ENCODE data around the gene MRPS34. TPM values are rescaled to one million over a fixed set of nuclear protein-coding genes. Genes with fewer than 3 reads are reported as not detected.

The MRPS34 gene
- total RNA-seq, 2 donors from 2014 or later, result 37.3 to 45.8 TPM

DNA sequence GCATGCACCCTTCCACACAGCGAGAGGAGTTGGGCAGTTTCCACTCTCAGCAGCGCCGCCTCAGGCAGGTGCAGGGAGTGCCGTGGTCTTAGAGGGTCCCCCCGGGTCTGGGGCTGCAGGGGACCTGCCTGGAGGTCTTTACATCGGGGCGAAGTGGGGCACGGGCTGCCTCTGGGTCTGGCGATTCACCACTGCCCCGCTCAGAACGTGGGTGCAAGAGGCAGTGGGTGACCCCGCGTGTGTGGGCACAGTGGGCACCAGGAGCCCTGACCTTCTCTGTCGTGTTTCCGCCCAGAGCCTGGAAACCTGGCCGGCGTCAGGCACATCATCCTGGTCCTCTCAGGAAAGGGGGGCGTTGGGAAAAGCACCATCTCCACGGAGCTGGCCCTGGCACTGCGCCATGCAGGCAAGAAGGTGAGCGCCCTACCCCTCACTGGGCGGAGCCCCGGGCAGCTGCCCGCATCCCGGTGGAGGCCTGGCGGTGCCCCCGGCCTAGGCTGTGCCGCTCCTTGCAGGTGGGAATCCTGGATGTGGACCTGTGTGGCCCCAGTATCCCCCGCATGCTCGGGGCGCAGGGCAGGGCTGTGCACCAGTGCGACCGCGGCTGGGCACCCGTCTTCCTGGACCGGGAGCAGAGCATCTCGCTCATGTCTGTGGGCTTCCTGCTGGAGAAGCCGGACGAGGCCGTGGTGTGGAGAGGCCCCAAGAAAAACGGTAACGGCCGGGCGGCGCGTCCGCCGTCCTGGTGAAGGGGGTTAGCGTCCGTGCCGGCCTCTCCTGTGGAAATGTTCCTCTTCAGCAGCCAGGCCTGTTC is 13.5 kb upstream of the MRPS34 start:
- no peak for DNase-seq (ENCODE audit: low spot score)
- intact Hi-C loops (cut with DNase I), result no loop called here

DNA sequence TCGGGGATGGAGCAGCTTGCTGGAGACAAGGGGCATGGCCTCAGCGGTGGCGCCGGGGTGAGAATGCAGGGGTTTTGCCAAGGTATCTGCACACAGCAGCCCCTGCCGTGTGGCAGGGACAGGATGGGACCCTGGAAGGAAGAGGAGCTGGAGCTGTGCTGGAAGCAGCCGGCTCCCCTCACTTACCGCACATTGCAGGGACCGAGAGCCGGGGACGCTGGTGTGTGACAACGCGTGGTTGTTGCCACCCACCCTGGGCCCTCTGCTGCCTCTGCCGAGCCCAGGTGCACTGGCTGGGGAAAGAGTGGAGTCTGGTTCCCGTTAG is 12.9 kb upstream of the MRPS34 start:
- intact Hi-C loops (cut with DNase I), result no loop called here
- no peak for DNase-seq (ENCODE audit: low spot score)

DNA sequence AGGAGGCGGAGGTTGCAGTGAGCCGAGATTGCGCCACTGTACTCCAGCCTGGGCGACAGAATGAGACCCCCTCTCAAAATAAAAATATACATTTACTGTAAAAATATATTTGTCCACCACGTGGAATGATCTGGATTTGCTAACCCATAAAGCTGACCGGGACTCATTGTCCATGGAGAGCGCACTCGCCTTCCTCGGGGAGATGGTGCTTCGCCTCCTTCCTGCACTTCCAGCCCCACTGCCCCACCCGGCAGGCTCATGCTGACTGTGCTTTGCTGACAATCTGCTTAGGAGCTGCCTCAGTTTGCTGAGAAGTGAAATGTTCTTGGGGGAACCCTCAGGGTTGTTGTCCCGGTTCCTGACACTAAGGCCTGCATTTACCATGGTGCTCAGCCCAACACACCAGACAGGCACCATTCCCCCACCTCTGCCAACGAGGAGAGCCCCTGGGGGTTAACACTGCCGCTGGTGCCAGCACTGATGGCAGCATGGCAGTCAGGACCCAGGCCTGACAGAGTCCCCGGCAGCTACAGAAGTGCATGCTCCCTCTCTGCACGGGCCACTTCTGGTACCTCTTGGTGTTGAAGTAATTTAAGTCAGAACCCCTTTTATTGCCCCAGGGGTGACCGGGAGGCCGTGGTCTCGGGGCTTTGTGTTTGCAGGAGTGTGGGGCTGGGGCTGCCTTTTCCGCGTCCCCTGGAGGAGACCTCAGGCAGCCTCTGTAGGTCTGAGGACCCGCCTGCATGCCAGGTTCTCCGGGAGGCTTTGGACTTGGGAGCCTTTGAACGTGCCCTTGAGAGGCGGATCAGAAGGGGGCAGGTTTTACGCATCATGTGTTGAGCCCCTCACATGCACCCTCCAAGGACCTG is 12.3 kb upstream of the MRPS34 start:
- intact Hi-C loops (cut with DNase I), result no loop called here
- DNase-seq (ENCODE audit: low spot score), result no peak

DNA sequence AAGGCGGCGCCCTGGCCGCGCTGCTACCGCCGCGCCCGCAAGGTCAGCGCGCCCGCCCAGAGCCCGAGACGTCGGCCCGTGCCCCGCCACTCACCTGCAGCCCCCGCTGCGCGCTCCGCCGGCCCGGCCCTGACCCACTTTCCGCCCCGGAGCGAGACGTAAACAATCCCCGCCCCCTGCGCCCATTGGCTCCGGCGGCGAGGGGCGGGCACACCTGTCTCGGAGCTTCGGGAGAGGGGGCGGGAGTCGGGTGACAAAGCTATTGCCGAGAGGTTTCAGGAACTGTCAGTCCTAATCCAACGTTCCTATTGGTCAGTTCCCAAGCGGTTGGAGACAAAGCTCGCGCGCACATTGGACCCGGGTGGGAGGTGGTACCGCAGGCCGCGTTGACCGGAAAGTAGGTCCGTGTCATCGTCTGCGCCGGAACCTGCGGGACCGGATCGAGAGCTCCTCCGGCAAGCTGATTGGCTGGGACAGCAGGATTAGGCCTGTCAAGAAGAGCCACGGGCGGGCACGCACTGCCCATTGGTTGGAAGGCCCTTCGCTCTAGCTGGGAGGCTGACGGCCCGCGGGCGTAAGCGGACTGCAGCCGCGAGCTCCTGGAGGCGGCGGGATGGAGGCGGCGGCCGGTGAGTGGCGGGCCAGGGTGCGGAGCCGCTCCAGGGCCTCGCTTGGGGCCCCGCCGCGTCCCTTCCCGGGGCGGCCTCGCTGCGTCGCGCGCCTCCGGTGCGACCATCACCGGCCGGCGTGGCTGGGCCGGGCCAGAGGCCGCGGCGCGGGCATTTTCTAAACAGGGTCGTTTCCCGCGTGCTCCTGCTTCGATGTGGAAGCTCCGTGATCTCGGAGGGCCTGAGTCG is 9.7 kb upstream of the MRPS34 start, which contains the start of the genes NUBP2 and SPSB3:
Gene NUBP2, plus strand, starts transcription at position 553 of the 857 bp plus-strand sequence. Its CDS starts 61 bp downstream, at position 614.
Gene SPSB3, minus strand, starts transcription at position 164 of the 857 bp plus-strand sequence. CDS start 1,088 bp downstream, outside the sequence.
- peak; percentile 100 for DNase-seq (ENCODE audit: low spot score)
- intact Hi-C loops (cut with DNase I), result no loop called here

DNA sequence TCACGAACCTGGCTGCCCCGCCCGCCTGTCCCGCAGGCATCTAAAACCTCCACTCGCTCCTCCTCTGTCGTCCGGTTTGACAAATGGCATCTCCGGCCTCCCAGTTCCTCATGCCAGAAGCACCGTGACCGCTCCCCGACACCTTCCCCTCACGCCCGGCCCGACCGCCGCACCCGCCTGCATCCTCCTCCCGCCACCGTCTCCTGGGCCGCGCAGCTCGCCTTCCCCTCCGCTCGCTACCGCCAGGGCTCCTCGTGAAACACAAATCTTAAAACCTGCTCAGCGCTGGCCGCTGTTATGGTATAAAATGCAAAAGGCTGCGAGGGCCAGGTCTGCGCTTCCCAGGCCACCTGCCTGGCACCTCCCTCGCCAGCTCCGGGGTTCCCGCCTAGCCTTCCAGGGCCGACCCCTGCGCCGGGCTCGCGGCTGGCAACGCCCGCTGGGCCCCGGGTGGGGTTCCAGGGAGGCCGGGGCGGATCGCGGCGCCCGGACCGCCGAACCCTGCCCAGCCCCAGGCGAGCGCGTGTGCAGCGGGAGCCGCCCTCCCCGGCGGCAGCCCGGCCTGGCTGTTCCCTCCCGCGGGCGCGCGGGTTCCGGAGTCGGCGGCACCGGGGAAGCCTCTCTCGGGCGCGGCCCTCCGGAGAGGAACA is 8.9 kb upstream of the MRPS34 start:
- intact Hi-C loops (cut with DNase I), result no loop called here
- DNase-seq (ENCODE audit: low spot score), result no peak

DNA sequence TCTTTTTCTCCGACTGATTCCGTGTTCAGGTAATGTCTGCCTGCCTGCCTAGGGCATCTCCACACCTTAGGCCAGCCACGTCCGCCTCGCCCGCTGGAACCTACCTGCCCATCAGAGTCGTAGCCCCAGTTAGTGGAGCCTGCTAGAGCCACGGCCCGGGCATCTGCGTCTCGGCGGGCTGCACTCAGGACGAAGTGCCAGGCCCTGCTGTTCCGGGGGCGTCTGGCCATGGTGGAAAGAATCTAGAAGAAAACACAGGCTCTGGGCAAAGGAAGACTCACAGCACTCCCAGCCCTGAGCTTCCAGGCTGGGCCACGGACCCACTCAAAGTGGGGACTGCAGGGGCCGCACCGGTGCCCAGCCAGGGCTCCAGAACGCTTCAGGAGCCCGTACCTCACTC is 8.3 kb upstream of the MRPS34 start:
- intact Hi-C loops (cut with DNase I), result no loop called here
- no peak for DNase-seq (ENCODE audit: low spot score)

DNA sequence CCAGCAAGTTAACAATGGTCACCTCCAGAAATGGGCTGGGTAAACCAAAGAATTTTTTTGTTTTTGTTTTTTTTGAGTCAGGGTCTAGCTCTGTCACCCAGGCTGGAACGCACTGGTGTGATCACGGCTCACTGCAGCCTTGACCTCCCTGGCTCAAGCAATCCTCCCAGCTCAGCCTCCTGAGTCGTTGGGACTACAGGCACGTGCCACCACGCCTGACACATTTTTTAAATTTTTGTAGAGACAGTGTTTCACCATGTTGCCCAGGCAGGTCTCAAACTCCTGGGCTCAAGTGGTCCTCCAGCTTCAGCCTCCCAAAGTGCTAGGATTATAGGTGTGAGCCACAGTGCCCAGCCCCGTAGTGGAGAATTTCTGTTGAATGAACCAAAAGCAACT is 7.7 kb upstream of the MRPS34 start:
- DNase-seq (ENCODE audit: low spot score), result no peak
- intact Hi-C loops (cut with DNase I), result no loop called here

DNA sequence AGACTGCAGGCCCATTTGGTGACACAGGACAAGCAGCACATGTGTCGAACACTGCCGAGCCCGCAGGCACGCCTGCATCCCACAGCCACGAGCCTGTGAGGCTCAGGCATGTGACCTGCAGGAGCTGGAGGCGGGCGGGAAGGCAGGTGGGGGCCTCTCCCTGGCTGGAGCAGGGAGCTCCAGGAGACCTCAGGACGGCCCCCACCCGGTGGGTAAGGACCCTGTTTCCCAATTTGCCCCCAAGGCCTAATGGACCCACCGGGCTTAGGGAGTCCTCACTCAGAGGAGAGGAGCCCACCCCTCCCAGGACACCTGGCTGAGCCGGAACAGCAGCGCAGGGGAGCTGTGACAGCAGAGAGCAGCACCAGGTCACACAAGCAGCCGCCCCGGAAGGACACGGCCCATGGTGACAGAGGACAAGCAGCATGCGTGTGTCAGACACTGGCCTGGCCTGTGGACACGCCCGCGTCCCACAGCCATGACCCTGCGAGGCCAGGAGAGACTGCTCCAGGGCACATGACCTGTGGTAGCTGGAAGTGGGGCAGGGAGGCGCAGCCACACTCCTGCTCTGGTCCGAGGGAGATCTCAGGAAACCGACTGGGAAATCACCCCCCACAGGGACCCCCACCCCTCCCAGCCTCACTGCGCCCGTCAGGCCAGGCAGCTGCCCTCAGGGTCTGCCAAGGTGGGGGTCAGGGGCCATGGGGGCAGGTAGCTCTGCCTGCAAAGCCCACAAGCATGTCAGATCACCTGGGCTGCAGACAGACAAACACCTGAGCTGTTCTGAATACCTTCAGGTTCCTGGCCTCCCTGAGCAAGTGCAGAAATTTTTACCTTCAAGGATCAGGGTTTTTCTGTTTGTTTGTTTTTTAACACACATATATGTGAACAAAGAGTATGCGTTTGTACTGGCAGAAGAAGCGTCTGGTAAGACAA is 7.1 kb upstream of the MRPS34 start:
- intact Hi-C loops (cut with DNase I), result no loop called here

DNA sequence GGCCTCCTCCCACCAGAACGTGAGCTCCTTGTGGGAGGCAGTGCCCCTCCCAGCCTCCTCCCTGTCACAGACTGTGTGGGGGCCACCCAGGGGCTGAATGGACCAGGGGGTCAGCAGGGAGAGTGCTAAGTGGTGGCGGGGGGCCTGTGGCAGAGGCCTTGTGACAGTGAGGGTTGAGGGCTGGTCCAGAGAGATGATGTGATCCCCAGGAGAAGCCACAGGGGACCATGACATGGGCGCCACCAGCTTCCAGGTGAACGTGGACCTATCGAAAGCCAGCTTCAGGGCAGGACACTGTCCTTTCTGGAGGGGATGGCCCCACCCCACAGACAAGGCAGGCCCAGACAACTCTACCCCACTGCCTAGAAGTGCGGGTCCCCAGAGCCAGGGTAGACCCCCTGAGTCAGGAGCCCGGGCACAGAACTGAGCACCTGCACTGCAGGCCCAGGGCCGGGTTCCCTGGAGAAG is 6.3 kb upstream of the MRPS34 start:
- no peak for DNase-seq (ENCODE audit: low spot score)
- intact Hi-C loops (cut with DNase I), result no loop called here

More for the DNA sequence above, 7.1 kb upstream of the MRPS34 start:
- DNase-seq (ENCODE audit: low spot score), result no peak

DNA sequence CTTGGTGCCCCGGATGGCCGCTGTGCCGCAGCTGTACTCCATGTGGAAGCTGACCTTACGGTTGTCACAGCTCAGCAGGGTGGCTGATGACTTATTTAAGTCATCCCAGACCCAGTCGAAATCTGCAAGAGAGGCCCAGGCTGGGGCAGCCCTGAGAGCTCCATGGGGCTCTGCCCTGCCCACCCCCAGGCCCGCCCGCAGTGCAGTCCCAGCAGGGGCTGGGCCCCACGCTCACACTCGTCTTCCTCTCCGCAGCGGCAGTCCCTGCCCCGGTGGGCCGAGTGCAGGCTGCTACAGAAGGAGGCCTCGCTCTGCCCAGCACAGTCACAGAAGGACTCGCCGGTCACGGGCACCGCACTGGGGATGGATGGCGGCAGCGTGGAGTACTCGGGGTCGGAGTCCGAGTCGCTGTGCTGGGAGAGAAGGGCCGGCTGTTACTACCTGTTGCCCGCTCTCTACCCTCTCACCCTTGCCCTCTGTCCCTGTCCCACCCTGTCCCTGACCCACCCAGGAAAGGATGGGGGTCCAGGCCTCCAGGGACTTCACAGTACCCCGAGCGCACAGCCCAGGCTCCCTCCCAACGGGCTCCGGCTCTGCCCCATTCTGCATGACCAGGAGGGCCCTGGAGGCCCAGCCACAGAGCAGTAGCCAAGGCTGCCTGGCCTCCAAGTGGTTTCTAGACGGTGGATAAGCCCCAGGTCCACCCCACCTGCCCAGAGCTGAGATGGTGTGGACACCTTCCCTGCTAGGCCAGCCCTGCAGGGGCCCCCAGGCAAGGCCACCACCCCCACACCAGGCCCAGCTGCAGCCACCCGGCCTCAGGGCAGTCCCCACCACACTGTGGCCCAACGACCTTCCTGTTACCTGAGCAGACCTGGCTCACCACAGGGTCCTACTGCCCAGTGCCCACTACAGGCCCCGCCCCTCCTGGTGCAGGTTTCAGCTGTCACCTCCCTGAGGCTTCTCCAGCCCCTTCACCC is 5.6 kb upstream of the MRPS34 start:
- no peak for DNase-seq (ENCODE audit: low spot score)
- intact Hi-C loops (cut with DNase I), result no loop called here

DNA sequence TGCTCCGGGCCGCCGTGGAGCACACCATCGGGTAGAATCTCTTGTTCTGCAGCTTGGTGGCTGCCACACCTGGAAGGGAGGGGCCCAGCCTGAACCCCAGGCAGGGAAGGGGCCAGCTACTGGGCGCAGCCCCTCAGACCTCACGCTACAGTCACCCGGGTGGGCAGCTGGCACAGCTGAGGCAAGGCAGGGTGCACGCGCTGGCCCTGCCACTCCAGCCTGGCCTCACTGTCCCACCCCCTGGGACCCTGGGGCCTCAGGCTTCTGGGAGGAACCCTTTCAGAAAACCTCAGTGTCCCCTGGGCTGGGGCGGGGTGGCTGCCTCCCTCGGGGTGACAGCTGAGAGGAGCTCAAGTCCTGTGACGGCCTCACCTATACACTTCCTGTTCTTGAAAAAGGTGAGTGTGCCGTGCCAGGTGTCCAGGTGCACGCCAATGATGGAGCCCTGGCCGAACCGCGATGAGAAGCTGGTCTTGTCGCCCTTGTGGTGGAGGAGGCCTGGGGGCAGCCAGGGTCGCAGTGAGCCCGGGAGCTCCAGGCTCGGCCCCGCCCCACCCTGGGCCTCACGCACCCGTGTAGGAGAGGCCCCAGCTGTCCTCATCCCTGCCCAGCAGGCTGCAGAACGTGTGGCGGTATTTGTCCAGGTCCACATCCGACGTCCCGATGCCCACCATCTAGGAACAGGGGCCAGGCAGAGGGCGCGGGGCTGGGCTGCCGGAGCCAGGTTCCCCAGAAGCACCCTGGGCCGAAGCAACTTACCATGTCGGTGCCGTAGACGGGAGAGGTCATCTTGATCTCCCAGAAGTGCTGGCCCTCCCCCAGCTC is 4.7 kb upstream of the MRPS34 start:
- intact Hi-C loops (cut with DNase I), result no loop called here
- DNase-seq (ENCODE audit: low spot score), result no peak

DNA sequence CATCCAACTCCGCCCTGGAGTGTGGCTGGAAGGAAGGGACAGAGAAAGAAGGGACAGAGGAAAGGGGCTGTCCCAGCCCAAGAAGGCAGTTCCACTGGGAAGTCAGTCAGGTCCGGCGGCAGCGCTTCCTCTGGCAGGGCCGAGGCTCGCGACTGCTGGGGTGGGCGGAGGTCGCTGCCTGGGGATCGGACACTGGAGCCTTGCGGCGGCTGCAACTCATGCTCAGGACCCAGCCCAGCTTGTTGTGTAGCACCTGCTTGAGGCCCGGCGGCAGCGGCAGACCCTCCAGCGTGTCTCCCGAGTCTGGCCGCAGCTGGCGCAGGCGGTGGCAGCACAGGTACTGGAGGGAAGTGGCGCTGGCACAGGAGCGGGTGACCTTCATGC is 4.0 kb upstream of the MRPS34 start:
- DNase-seq (ENCODE audit: low spot score), result no peak
- intact Hi-C loops (cut with DNase I), result no loop called here

DNA sequence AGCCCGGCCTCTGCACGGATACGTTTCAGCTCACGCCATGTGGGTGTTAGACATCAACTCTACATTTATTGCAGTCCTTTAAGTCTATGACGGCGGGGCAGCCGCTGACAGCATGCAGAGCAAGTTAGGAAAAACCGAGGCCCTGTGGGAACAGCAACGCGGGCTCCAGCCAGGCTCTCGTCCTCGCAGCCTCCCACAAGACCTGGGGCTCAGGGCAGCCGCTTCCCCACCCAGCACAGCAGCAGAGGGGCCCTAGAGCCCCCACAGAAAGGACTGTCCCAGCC is 3.7 kb upstream of the MRPS34 start:
- no peak for DNase-seq (ENCODE audit: low spot score)
- intact Hi-C loops (cut with DNase I), result no loop called here

DNA sequence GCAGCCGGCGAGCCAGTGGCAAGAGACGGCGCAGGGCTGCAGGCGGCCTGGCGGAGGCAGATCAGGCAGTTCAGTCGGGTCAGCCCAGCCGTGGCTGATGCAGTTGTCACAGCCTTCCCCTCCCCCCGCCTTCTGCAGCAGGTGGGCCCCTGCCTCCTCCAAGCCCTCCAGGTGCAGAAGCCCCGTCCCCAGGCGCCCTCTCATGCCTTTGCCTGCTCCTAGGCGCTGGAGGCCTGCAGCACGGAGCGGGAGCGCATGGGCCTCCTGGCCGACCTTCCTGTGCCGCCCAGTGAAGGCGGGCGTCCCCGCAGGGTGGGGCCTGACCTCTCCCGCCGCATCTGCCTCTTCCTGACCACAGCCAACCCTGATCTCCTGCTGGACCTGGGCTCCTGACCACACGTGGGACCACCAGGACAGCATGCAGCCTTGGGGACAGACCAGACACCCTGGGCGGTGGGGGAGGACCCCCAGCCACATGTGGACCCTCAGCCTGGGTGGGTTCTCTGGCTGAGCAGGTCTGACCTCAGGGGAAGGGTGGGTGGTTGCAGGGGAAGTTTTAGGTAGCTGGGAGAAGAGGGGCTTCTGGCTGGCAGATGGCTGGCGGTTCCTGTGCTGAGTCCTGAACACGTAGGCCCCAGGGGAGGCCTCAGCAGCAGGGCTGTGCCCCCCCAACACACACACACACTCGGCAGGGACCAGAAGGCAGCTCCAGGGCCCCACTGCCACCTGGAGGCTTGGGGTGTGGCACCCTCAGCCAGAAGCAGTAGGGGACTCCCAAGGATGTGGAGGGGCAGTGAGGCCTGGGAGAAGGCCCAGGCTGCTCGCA is 3.1 kb upstream of the MRPS34 start:
- no peak for DNase-seq (ENCODE audit: low spot score)
- intact Hi-C loops (cut with DNase I), result no loop called here

Data from posterior vena cava (tissue), 2 donors.